ENCODE measurements around the gene P4HB.

- TF ChIP-seq ZSCAN23 (tag by site-specific recombination; IDR thresholded peaks at IDR 0.05) (no peak), CTCF (tag by site-specific recombination; IDR thresholded peaks at IDR 0.05) (no peak), ZNF18 (tag by site-specific recombination; IDR thresholded peaks at IDR 0.05) (no peak), BCL11B (tag by site-specific recombination; IDR thresholded peaks at IDR 0.05; ENCODE audit: low read depth) (no peak), ZFP41 (tag by site-specific recombination; IDR thresholded peaks at IDR 0.05; ENCODE audit: borderline replicate concordance) (no peak), ZNF121 (tag by site-specific recombination; IDR thresholded peaks at IDR 0.05) (no peak), ZNF350 (tag by site-specific recombination; IDR thresholded peaks at IDR 0.05) (no peak), MYNN (tag by site-specific recombination; IDR thresholded peaks at IDR 0.05; ENCODE audit: borderline replicate concordance) (no peak), ZNF114 (tag by site-specific recombination; IDR thresholded peaks at IDR 0.05) (no peak), ZBTB1 (tag by site-specific recombination; IDR thresholded peaks at IDR 0.05) (no peak), SP2 (tag by site-specific recombination; IDR thresholded peaks at IDR 0.05) (no peak), AEBP2 (tag by site-specific recombination; IDR thresholded peaks at IDR 0.05; ENCODE audit: borderline replicate concordance) (no peak), ZNF138 (tag by site-specific recombination; IDR thresholded peaks at IDR 0.05; ENCODE audit: borderline replicate concordance) (no peak)
Observed at GRCh38 chr17:81901167-81902022, 41.1 kb upstream of the P4HB start.

Data from HEK293 (cell line).